Thyroid gland (tissue), 4 donors: ENCODE data around the gene DPH7.

Experiments
- POLR2A ChIP-seq, 2 donors: fragments of 450-650 bp; IDR thresholded peaks; one replicate each; pipeline ENCODE4 v1.6.1; 2017; ENCODE audit warnings: antibody characterized with exemption in 2 of 2, mild to moderate bottlenecking in 2 of 2, moderate library complexity in 1 of 2
- TF ChIP-seq, protein P1 (sequence below), 6 experiments: fragments of 200-600 bp in 3 of 6; fragments of 450-650 bp in 3 of 6; sonication (generic) in 3 of 6; IDR thresholded peaks; one replicate each; pipeline ENCODE4 v1.5.1; 2016 to 2019; ENCODE audit warnings: antibody characterized with exemption in 6 of 6, mild to moderate bottlenecking in 2 of 6, inconsistent platforms in 1 of 6, moderate library complexity in 1 of 6

DNA sequence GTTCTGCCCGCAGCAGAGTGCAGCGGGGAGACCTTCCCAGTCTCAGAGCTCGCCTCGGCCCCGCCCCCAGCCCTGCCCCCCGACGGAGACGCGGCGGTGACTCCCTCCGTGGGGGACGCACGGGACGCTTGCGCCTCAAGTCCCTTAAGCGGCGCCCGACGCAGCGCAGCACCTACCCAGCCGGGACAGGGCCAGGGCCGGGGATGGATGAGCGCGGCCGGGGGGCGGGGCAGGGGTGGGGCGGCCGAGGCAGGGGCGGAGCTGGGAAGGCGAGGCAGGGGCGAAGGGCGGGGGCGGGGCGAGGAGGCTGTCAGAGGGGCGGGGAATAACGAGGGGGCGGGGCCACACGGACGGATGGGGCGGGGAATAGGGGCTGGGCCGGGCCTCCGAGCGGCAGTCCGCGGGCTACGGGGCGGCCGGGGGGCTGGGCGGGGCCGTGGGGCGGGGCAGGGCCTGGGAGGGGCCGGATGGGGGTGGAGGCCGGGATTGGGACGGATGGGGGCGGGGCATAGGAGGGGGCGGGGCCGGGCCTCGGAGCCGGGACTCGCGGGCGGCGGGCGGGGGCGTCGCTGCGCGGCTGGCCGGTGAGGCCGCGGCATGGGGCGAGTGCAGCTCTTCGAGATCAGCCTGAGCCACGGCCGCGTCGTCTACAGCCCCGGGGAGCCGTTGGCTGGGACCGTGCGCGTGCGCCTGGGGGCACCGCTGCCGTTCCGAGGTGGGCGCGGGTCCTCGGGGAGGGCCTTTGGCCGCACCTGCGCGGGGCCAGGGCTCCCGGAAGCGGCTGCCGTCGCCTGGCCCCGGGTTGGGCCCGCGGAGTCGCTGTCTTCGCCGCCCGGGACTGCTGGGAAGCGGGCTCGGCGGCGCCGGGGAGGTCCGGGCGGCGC lies 26.6 kb upstream of the DPH7 start, which contains the start of gene ARRDC1:
- TF ChIP-seq, protein P1, sequence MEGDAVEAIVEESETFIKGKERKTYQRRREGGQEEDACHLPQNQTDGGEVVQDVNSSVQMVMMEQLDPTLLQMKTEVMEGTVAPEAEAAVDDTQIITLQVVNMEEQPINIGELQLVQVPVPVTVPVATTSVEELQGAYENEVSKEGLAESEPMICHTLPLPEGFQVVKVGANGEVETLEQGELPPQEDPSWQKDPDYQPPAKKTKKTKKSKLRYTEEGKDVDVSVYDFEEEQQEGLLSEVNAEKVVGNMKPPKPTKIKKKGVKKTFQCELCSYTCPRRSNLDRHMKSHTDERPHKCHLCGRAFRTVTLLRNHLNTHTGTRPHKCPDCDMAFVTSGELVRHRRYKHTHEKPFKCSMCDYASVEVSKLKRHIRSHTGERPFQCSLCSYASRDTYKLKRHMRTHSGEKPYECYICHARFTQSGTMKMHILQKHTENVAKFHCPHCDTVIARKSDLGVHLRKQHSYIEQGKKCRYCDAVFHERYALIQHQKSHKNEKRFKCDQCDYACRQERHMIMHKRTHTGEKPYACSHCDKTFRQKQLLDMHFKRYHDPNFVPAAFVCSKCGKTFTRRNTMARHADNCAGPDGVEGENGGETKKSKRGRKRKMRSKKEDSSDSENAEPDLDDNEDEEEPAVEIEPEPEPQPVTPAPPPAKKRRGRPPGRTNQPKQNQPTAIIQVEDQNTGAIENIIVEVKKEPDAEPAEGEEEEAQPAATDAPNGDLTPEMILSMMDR (IDR thresholded peaks at IDR 0.05): no peak
- TF ChIP-seq POLR2A (IDR thresholded peaks at IDR 0.05): peak in 1 of 2 donors; percentile 78
